Measurements from ENCODE around the gene DDX41.
"Not testable (repeated sequence)": the region's sequence is repeated elsewhere in the genome, so short reads cannot be mapped to it uniquely, and the experiment has no call there.

The DDX41 gene

DNA sequence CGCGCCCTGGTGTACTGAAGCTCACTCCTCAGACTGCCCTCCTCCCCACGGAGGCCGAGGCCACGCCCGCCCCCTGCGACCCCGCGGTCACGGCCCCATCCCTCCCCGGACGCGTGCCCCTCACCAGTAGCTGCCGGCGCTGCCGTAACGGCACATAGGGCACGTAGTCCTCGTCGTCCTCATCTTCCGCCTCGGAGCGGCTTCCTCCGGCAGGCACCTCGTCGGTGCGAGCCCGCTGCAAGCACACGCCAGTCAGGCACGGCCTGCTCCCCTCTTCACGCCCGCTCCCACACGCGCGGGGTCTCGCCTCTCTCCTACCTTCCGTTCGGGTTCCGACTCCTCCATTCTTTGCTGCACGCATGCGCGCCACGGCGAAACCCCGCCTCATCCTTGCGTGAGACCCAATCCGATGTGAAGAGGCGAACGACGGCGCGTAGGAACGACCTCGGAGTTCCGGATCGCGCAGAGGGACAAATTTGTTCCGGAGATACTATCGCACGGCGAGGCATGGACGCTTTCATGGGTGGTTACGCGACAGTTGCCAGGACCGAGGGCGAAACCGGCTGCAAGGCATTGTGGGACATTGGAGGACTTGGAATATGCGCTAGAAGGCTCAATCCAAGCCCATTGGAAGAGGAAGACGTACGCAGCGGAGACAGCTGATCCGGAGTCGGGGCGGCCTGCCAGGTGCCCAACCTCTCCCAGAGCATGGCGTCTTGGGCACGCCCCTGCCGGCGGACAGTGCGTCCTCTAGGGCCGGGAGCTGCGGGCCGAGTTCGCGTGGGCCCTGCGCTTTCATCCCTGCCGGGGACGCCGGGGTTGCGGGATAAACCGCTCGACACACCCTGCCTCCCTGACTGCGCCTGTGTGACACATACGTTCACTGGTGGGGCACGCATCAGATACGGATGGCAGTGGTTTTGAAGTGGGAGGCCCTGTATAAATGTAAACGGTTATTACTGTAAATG, at the start of gene DDX41:
DDX41 (minus strand) TSS at position 361 of the 968 bp plus-strand sequence; CDS start at position 345, 16 bp downstream.
- peak; percentile 97 for DNase-seq (ENCODE audit: low spot score)

DNA sequence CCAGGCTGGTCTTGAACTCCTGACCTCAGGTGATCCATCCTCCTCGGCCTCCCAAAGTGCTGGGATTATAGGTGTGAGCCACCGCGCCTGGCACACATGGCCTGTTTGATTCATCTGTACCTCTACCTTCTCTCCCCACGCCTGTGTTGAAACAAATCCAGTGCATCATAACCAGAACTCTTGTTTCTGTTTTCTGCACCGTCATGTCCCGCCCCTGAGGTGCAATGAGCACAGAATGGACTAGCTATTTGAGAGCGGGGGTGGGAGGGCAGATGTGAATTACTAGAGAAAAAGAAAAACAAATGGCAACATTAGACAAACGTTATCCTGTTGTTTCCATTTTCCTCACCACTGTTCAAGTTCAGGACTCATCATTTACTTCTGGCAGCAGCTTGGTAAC, 48.3 kb upstream of the DDX41 start:
- DNase-seq (ENCODE audit: low spot score) = no peak

DNA sequence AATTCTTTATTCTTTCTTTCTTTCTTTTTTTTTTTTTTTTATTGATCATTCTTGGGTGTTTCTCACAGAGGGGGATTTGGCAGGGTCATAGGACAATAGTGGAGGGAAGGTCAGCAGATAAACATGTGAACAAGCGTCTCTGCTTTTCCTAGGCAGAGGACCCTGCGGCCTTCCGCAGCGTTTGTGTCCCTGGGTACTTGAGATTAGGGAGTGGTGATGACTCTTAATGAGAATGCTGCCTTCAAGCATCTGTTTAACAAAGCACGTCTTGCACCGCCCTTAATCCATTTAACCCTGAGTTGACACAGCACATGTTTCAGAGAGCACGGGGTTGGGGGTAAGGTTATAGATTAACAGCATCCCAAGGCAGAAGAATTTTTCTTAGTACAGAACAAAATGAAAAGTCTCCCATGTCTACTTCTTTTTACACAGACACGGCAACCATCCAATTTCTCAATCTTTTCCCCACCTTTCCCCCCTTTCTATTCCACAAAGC, 42.7 kb upstream of the DDX41 start:
- not testable (repeated sequence) for DNase-seq (ENCODE audit: low spot score)

DNA sequence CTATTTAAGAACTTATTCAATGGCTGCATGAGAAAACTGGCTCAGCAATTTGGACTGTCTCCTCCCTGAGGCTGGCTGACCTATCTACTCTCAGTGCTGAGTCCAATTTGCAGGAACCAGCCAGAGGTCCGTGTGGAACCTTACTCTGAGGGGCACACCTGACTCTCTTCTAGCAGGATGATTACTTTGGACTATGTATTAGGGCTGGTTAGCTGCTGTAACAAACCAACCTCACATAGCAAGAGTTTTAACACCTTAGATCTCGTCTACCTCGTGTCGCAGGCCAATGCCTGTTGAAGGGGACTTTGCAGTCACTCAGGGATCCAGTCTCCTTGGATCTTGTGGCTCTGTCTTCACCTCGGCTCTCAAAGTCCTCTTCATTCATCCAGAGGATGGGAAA, 41.0 kb upstream of the DDX41 start:
- DNase-seq (ENCODE audit: low spot score) = no peak

DNA sequence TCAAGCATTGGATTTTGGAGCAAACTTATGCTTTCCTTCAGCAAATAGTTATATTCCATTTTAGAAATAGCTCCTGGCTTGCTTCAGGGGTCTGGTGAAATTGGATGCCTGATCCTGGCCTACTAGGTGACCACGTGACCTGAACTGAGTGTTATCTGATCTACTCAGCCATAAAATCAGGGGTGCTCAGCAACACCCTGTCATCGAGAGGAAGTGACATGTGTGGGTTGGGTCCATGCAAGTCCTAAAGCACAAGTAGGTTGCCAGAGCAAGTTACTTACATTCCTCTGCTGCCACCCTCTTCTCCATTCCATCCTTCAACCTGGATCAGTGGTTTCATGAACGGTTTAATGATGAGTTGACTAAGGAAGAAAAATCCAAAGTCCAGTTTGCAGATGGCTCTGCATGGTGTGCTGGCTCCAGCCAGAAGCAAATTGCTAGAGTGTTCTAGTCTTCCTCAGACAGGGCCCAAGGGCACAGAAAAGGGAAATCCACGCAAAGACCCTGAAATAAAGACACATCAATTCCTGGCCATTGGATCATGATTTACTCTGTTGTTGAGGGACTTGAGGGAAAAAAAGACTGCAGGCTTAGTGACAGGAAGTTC, 40.4 kb upstream of the DDX41 start:
- DNase-seq (ENCODE audit: low spot score) = peak; percentile 24

DNA sequence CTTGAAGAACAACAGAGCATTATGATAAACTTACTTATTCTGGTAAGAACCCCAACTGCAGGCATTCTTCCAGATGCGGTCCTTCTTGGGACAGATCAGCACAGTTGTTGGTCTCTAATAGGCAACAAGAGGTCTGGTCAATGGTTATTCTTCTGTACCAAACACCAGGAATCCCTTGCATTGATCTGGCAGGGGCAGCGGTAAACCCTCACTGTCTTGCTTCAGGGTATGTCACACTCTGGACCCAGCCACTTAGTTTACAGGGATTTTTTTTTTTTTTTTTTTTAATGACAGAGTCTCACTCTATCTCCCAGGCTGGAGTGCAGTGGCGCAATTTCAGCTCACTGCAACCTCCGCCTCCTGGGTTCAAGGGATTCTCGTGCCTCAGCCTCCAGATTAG, 38.9 kb upstream of the DDX41 start:
- no peak for DNase-seq (ENCODE audit: low spot score)

DNA sequence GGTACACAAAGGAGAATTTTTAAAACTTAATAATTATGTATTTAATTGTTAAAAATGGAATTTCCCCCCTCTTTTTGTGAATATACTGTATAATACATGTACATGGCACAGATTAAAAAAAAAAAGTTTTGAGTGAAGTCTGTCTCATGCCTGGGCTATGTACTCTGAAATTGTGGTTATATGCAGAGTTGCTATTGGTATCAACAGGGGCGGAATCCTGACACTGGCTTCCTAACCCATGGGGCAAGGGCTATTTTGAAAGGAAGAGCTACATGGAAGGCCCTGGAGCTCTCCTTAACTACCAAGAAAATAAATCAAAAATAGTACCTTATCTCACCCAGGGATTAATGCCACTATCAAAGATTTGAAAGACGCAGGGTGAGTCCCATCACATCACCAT, 38.5 kb upstream of the DDX41 start:
- no peak for DNase-seq (ENCODE audit: low spot score)

DNA sequence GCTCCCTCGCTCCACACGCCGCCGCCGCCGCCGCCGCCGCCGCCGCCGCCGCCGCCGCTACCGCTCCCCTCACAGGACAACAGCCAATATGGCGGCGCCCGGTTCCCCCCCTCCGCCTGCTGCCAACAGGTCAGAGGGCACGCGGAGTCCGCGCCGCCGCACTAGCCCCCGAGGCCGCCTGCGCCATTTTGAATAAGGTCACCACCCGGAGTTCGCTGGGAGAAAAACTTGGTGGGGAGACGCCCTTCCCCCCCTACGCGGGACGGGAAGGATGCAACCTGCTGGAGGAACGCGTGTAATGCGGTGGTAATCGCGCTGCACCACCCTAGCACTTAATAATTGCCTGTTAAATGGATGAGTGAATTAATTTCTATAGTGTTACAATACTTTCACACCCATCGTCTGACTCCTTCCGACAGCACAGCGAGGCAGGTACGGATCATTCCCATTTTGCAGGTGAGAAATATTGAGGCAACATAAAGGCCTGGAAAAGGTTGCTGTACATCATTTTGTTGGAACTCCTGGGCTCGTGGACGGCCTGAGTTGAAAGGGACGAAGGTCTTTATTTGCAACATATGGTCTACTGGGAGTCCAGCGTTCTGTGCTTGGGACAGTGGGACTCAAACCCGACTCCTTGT, 37.8 kb upstream of the DDX41 start, which contains the start of gene FAM193B:
FAM193B (minus strand) TSS at position 90 of the 638 bp plus-strand sequence. CDS start 105 bp downstream, outside the sequence.
- DNase-seq (ENCODE audit: low spot score) = peak; percentile 96

DNA sequence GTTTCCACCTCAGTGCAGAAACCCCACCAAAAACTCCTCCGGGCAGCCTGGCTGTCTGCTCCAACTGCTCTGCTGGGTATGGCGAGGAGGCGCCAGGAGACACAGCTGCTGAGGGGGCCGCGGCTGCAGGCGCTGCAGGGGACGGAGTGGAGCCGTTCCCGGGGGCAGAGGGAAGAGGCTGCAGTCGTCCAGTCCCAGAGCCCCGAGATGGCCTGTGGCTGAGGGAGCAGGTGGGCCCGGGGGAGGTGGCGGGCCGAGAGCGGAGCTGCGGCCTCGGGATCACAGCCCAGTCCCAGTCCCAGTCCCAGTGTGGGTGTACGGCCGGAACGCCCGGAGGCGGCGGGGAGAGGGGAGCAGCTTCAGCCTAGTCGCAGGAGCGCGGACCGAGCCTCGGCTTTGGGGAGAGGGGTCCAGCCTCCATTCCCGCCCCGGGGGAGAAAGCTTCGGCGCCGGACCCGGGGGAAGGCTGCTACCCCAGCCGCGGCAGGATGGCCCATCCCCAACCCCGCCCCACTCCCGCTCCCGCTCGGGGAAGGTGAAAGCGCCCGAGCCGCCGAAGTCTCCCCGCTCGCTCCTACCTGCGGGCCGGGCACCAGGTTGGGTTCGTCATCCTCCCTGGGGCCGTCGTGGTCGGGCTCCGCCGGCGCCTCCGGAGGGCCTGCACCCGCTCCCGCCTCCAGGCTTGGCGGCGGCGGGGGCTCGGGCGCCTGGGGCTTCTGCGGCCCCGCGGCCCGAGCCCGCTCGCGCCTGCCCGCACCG, 37.1 kb upstream of the DDX41 start:
- DNase-seq (ENCODE audit: low spot score) = peak; percentile 32

DNA sequence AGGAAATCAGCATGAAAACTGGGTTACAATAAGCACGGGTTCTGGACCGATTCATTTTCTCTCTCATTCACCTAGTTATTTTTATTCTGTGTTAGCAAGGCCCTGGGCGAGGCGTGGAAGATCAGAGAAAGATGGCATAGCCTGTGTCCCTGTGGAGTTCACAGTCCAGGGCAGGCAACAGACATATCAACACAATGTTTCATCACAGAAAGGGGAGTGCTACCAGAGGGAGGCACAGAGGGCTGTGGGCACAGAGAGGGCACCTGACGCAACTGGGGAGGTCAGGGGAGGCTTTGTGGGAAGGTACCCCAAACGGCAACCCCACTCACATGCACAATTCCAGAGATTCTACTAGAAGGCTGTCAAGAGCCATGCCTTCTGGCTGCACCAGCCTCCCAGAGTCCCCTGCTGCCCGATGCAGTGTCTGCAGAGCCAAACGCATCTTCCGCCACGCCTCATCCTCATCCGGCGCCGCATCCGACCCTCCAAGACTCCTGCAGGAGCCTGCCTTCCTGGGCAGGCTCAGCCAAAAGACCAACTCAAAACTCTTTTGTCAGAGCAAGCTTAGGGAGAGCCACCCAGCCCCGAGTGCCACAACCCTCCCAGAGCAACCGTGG, 36.2 kb upstream of the DDX41 start:
- DNase-seq (ENCODE audit: low spot score) = no peak

DNA sequence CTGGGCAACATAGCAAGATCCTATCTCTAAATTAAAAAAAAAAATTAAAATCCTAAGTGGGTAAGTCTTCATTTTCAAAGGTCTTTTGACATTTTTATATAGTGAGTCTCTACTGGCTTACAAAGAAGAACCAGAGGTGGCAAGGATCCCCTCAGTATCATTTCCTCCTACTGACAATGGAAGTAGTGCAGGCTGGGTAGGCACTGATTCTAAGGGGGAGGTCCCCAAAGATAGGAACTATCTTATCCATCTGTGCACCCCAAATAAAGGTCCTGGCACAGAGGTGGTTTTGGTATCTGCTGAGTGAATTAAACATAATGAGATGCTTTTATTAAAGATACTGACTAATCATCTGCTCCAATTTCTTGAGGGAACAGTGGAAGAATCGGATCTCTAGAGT, 33.4 kb upstream of the DDX41 start:
- no peak for DNase-seq (ENCODE audit: low spot score)

DNA sequence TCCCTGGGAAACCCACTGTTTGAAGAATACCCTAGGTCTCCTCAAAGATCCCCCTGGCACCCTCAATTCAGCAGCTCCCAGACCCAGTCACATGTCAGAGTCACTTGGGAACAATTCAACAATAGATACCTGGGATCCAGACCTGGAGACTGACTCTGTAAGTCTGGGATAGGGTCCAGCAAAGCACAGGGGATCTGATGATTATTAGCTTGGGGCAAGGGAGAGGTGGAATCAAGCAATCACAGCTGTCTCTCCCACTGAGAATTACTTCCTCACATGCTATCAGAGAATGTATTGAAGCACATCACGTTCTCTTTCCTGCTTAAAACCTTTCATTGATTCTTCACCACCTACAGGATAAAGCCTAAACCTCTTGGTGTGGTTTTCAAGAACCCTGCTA, 31.7 kb upstream of the DDX41 start:
- DNase-seq (ENCODE audit: low spot score) = no peak

DNA sequence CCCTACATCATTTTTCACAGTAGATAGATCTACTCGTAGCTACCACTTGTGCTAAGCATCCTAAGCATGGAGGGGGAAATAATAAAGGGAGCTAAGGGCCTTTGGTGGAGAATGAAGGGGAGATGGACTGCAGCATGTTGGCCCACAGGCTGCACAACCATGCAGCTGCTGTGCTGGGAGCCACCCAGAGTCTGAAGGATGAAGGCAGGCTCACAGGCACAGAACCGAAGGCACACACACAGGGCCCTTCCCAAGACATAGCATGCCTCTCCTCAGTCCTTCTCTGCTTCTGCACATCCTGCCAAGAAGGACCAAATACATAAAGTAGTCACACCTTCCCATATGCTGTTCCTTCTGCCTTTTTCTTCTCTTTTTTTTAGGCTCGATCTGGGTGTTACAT, 31.0 kb upstream of the DDX41 start:
- DNase-seq (ENCODE audit: low spot score) = no peak

DNA sequence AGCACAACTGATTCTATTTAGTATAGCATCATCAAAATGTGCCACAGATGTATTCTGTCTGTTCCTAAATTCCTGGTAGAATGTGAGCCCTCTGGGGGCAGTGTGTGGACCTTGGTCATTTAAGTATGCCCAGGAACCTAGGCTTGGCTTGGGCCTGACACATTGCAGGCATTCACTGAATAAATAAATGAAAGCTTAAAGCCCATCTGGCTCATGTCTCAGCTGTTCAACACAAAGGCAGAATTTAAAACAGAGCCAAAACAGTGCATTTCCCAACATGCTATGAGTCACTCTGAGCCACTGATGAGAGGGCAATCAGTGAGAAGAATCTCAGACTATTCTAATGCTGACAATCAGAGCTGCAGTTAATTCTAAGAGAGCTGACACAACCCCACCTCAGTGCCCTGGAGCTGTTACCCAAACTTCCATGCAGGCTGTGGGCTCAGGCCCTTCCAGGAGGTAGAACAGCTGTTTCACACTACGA, 29.5 kb upstream of the DDX41 start:
- DNase-seq (ENCODE audit: low spot score) = no peak

DNA sequence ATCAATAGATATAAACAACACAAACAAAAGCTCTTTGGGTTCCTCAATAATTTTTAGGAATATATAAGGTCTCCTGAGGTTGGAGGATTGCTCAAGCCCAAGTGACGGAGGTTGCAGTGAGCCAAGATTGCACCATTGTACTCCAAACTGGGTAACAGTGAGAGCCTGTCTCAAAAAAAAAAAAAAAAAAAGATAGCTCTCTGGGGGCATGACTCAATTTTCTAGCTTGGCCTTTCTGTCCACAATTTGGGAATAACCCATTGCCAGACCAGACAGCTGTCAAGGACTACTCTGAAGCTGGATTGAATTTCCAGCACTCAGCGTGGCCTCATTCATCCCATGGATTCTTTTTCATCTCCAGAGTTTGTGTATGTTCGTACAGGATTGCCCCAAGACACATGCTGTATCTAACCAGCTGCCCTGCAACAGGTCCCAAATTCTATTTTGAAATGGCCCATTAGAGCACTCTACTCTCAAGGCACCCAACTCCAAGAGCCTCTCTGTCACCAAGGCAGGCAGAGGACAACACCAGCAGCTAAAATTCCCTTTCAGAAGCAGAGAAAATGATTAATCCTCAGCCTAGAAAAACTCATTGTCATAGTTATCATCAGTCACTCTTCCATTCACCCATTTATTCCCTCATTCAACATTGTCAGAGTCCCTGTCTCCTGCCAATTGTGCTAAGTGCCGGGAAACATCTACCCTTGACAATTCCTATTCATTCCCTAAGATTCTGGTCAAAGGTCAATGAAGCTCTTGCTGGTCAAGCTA, 28.9 kb upstream of the DDX41 start:
- no peak for DNase-seq (ENCODE audit: low spot score)

DNA sequence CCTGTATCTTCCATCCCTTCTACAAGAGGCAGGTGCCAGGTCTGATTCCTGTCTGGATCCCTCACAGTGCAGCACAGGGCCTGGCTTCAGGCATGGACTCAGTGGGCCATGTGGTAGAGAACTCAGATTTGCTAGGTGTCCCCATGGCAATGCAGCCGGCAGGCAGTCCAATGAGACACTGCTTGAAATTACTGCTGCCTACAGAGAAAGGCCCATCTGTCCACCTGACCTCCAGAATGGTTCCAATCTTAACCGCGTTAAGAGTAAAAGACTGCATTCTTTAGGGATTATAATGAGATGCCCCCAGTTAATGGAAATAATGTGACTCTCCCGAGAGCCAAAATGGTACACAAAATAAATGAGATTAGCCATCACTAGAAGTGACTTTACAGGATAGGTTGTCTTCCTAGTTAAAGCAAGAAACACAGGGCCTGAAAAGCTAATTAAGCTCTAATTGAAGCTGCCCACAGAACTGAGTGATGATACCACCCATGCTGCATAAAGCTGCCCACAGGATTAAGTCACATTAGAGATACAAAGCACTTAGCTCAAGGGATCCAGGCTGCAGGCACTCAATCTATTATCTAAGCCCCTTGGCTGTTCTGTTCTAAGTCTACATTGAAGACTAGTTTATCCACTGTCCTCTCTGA, 26.2 kb upstream of the DDX41 start:
- no peak for DNase-seq (ENCODE audit: low spot score)

DNA sequence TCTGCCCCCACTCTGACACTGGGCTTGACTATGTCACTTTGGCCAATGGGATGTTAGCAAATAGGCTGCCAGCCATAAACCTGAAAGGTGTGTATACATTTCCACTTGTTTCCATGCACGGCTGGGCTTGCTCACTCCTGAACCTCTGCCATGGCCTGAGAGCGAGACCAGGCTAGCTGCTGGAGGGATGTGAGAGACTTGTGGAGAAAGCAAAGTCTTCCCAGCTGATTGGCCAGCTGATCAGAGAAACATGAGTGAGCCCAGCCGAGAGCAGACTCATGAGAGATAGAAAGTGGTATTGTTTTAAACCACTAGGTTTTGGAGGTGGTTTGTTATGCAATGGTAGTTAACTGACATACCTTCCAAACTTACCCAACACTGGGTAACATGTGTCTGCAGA, 23.7 kb upstream of the DDX41 start:
- no peak for DNase-seq (ENCODE audit: low spot score)

DNA sequence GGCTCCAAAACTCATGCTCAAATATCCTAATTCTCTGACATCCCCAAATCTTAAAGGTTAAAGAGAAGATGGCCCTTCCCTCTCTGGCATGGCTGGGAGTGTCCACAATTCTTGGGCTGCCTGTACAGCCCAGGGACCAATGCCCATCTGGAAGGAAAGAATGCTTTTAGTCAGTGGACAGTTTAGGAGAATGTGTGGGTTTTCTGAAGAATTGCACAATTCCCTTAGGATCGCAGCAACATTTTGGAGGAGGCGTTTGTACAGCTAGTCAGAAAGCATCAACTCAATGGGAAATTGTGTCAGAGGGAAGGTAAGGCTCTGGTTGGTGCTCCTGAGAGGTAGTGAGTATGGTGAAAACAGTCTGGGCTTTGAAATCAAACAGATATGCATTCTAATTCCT, 22.6 kb upstream of the DDX41 start:
- DNase-seq (ENCODE audit: low spot score) = no peak

DNA sequence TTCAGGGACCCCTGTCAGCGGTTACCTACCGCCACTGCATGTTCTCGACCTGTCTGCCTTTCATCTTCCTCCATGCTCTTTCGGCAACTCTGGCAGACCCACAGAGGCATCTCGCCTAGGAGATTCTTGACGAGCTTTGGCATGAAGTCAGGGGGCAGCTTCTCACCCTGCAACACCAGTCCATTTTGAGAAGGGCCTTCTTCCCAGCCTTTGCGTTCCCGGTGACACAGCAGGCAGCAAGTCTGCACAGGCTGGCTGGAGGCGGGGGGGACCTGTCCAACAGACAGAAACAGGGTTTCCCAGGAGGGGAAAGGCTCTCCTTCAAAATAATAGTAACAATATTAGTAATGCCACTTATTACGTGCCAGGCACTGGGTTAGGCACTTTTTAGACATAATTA, 22.1 kb upstream of the DDX41 start:
- no peak for DNase-seq (ENCODE audit: low spot score)
